RWPE2 (cell line): ENCODE results near the gene SOS1.
A peak's percentile ranks its signal among the peaks of the same experiment; 100 is the strongest.

Source experiments
- ATAC-seq: fragments of 200-7000 bp; cut with Tn5 transposase; 3 replicates; pipeline ENCODE4 v1.9.1; 2021; ENCODE audit warnings: low read depth
- DNase-seq: peaks from one replicate; pipeline ENCODE4 v3.0.0-alpha.2; 2020; ENCODE audit warnings: low spot score
- H3K27ac ChIP-seq: fragments of 450-650 bp; 2 replicates; pipeline ENCODE4 v1.5.1; 2017; ENCODE audit warnings: mild to moderate bottlenecking; ENCODE audit not compliant: poor library complexity, severe bottlenecking
- H3K27me3 ChIP-seq: fragments of 250-450 bp; sonication (Bioruptor Pico); 2 replicates; pipeline ENCODE4 v1.5.1; 2021; ENCODE audit warnings: mild to moderate bottlenecking, moderate library complexity; ENCODE audit not compliant: insufficient read depth, poor library complexity, severe bottlenecking
- H3K36me3 ChIP-seq: fragments of 250-450 bp; sonication (Bioruptor Pico); 2 replicates; pipeline ENCODE4 v1.5.1; 2020; ENCODE audit warnings: low read depth, mild to moderate bottlenecking, moderate library complexity
- H3K4me1 ChIP-seq: fragments of 250-450 bp; sonication (Bioruptor Pico); 2 replicates; pipeline ENCODE4 v1.5.1; 2021; ENCODE audit warnings: mild to moderate bottlenecking, moderate library complexity; ENCODE audit not compliant: insufficient read depth, poor library complexity, severe bottlenecking
- H3K4me3 ChIP-seq: fragments of 250-450 bp; sonication (Bioruptor Pico); 2 replicates; pipeline ENCODE4 v1.5.1; 2021; ENCODE audit warnings: mild to moderate bottlenecking, moderate library complexity; ENCODE audit not compliant: severe bottlenecking
- H3K9me3 ChIP-seq: fragments of 250-450 bp; sonication (Bioruptor Pico); 2 replicates; pipeline ENCODE4 v1.5.1; 2021; ENCODE audit warnings: mild to moderate bottlenecking, moderate library complexity; ENCODE audit not compliant: severe bottlenecking
- TF ChIP-seq, protein P1 (sequence below): fragments of 450-650 bp; IDR thresholded peaks from one replicate; pipeline ENCODE4 v1.5.1; 2017; ENCODE audit warnings: mild to moderate bottlenecking, moderate library complexity; ENCODE audit not compliant: poor library complexity, severe bottlenecking

SOS1 gene

DNA sequence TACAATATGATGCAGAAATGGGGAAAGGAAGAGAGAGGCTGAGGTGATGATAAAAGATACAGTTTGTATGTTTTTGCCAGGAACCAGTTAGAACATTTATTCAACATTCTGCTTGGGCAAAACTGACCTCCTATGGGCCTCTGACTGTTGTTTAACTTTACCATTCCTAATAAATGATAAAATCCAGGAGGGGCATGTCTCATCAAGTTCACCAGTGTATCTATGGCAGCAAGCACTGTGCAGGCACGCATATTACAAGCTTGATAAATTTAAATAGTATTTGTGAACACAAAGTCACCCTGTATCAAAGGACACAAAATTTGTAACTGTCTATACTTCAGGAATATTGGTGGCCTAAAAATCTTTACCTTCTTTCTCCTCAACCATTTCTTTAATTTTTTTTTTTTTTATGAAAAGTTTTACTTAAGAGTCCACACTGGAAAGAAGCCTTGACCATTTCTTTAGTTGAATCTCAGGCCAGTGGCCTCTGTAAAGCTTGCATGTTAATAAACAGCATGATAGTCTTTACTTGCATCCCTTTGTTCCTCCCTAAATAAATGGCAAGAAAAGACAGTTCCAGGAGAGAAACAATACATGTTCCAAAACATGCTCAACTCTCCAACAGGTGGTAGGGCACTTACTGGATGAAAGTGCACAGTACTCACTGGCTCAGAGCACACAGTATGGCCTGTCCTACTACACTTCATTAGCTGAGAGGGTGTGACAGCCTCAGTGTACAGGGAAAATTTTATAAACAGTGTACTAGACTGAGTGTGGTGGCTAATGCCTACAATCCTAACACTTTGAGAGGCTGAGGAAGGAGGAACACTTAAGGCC, 52.3 kb downstream of the SOS1 start:
- Histone ChIP-seq H3K4me3 (no peak overlapping the region), H3K27ac (peak overlapping the region; percentile 32), H3K9me3 (no peaks in the 10 kb centered on the region), H3K36me3 (peaks cover 3% of the 10 kb centered on the region; the same call in 1 of the 2 replicates), H3K4me1 (peaks cover 13% of the 10 kb centered on the region), H3K27me3 (no peaks in the 10 kb centered on the region)
- DNase-seq (no peak), ATAC-seq (peak; percentile 93)
- TF ChIP-seq, protein P1, sequence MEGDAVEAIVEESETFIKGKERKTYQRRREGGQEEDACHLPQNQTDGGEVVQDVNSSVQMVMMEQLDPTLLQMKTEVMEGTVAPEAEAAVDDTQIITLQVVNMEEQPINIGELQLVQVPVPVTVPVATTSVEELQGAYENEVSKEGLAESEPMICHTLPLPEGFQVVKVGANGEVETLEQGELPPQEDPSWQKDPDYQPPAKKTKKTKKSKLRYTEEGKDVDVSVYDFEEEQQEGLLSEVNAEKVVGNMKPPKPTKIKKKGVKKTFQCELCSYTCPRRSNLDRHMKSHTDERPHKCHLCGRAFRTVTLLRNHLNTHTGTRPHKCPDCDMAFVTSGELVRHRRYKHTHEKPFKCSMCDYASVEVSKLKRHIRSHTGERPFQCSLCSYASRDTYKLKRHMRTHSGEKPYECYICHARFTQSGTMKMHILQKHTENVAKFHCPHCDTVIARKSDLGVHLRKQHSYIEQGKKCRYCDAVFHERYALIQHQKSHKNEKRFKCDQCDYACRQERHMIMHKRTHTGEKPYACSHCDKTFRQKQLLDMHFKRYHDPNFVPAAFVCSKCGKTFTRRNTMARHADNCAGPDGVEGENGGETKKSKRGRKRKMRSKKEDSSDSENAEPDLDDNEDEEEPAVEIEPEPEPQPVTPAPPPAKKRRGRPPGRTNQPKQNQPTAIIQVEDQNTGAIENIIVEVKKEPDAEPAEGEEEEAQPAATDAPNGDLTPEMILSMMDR = no peak

DNA sequence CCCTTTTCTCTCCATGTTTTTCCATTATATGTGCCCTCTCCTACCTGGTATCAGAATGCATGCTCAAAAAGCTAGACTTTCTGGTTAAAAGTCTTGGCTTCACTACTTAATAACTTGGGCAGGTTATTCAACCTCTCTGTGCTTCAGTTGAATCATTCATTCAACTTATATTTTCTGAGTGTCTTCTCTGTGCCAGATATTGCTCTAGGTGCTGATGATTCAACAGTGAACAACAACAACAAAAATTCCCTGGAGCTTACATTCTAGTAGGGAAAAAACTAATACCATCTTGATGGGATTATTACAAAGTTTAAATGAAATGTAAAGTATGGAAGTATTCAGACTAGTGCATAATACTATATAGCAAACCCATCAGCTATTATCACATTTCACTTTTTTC, 55.2 kb downstream of the SOS1 start:
- TF ChIP-seq, protein P1 = no peak
- Histone ChIP-seq H3K27ac (no peak overlapping the region), H3K27me3 (no peaks in the 10 kb centered on the region), H3K4me3 (no peak overlapping the region), H3K9me3 (no peaks in the 10 kb centered on the region), H3K4me1 (peaks cover 13% of the 10 kb centered on the region), H3K36me3 (peaks cover 3% of the 10 kb centered on the region; the same call in 1 of the 2 replicates)
- no peak for ATAC-seq
- DNase-seq = no peak

DNA sequence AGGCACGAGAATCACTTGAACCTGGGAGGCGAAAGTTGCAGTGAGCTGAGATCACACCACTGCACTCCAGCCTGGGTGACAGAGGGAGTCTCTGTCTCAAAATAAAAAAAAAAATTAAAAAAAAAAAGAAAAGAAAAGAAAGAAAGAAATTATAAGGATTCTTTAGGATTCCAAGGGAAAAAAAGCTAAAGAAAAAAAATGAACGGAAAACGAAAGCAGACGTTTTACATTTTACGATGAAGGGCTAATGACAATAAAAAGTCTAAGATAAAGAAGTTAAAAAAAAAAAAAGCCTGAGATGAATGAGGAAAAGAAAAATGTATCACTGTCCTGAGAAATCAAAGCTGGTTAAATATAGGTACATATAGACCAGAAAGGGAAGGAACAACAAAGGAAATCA, 58.5 kb downstream of the SOS1 start:
- no peak overlapping the region for H3K27ac ChIP-seq
- no peak overlapping the region for H3K4me3 ChIP-seq
- DNase-seq (no peak), ATAC-seq (no peak)
- TF ChIP-seq, protein P1 = no peak
- no peaks in the 10 kb centered on the region for H3K9me3 ChIP-seq
- H3K4me1 ChIP-seq = no peaks in the 10 kb centered on the region
- peaks cover 8% of the 10 kb centered on the region for H3K36me3 ChIP-seq
- H3K27me3 ChIP-seq = no peaks in the 10 kb centered on the region

DNA sequence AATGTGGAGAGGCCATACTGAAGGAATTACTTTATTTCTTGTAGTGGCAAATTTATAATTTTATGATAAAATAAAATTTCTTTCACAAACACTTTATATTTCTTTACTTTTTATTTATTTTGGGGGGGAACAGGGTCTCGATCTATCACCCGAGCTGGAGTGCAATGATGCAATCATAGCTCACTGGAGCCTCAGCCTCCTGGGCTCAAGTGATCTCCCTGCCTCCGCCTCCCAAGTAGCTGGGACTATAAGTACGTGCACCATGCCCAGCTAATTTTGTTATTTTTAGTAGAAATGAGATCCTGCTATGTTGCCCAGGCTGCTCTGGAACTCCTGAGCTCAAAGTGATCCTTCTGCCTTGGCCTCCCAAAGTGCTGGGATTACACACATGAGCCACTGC, 59.6 kb downstream of the SOS1 start:
- DNase-seq (no peak), ATAC-seq (no peak)
- TF ChIP-seq, protein P1 = no peak
- no peaks in the 10 kb centered on the region for H3K27me3 ChIP-seq
- H3K36me3 ChIP-seq = peaks cover 11% of the 10 kb centered on the region
- H3K4me1 ChIP-seq = no peaks in the 10 kb centered on the region
- no peak overlapping the region for H3K27ac ChIP-seq
- no peak overlapping the region for H3K4me3 ChIP-seq
- no peaks in the 10 kb centered on the region for H3K9me3 ChIP-seq

DNA sequence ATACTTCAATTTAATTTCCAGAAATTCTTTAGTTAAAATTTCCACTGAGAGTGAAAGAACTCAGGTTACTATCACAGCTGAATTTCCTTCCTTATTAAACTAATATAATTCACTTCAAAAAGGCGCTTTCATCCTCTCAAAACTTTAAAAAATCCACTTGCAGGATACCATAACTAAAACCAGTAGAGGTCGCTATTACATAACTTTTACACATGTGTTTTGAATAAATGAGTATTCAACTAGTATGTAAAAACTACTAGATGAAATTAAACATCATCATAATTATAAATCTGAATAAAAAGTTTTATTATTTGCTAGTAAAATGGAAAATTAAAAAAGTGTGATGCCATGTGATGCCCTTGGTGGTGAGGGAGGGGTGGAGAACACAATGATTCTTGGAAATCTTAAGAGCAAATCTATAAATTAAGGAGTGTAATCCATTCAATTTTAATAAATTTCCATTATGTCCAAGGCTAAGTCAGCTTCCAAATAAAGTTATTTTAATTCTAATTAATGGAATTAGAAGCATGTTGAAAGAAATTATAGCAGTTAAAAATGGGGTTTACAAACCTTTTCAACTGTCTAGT, 61.4 kb downstream of the SOS1 start:
- H3K4me1 ChIP-seq = no peaks in the 10 kb centered on the region
- ATAC-seq (no peak), DNase-seq (no peak)

More for the DNA sequence above, 61.4 kb downstream of the SOS1 start:
- Histone ChIP-seq H3K4me3 (no peak overlapping the region), H3K36me3 (peaks cover 27% of the 10 kb centered on the region), H3K27me3 (no peaks in the 10 kb centered on the region), H3K27ac (no peak overlapping the region), H3K9me3 (no peaks in the 10 kb centered on the region)
- TF ChIP-seq, protein P1 = peak; percentile 88
